SU-DHL-6 (cell line): Measurements from ENCODE around the gene HHEX.

Experiments
- H2AFZ ChIP-seq: fragments of 200-600 bp; sonication (generic); 2 replicates; pipeline ENCODE4 v1.6.1; 2014; ENCODE audit warnings: low read depth, mild to moderate bottlenecking, moderate library complexity, mixed read lengths, antibody characterized with exemption, low read length; ENCODE audit not compliant: severe bottlenecking
- H3F3A ChIP-seq: fragments of 200-600 bp; shearing (Covaris generic); 2 replicates; pipeline ENCODE4 v1.6.0; 2016; ENCODE audit warnings: antibody characterized with exemption, mild to moderate bottlenecking; ENCODE audit not compliant: insufficient read depth
- H3K27ac ChIP-seq: fragments of 200-600 bp; sonication (generic); 2 replicates; pipeline ENCODE4 v1.5.1; 2016; ENCODE audit warnings: low read depth, mild to moderate bottlenecking, low read length, moderate library complexity, mixed read lengths
- H3K27me3 ChIP-seq: fragments of 200-600 bp; sonication (generic), shearing (Covaris generic); 2 replicates; pipeline ENCODE4 v1.6.0; 2014; ENCODE audit warnings: mild to moderate bottlenecking, low read length
- H3K36me3 ChIP-seq: fragments of 200-600 bp; sonication (generic); 2 replicates; pipeline ENCODE4 v1.6.1; 2014; ENCODE audit warnings: mild to moderate bottlenecking, low read length, mixed read lengths
- H3K4me2 ChIP-seq: fragments of 300-600, 200-600 bp; shearing (Covaris generic), sonication (generic); 2 replicates; pipeline ENCODE4 v1.6.0; 2014; ENCODE audit warnings: low read length, low read depth, mild to moderate bottlenecking; ENCODE audit not compliant: poor library complexity, severe bottlenecking
- H3K4me3 ChIP-seq: fragments of 200-600 bp; sonication (generic); 2 replicates; pipeline ENCODE4 v1.5.1; 2014; ENCODE audit warnings: antibody characterized with exemption, low read length, mild to moderate bottlenecking, mixed read lengths; ENCODE audit not compliant: insufficient read depth, poor library complexity, severe bottlenecking
- H3K79me2 ChIP-seq: fragments of 200-600 bp; sonication (generic); 2 replicates; pipeline ENCODE4 v1.6.1; 2014; ENCODE audit warnings: mild to moderate bottlenecking, low read length, moderate library complexity; ENCODE audit not compliant: insufficient read depth
- H3K9ac ChIP-seq: fragments of 200-600 bp; sonication (generic); 2 replicates; pipeline ENCODE4 v1.7.0; 2014; ENCODE audit warnings: mild to moderate bottlenecking, low read length
- H3K9me2 ChIP-seq: fragments of 200-600 bp; sonication (generic); replicated peaks from 2 replicates; pipeline ENCODE4 v1.6.1; 2014; ENCODE audit warnings: low read length; ENCODE audit not compliant: insufficient read depth
- H3K9me3 ChIP-seq: fragments of 200-600 bp; sonication (generic); 2 replicates; pipeline ENCODE4 v1.6.1; 2014; ENCODE audit warnings: low read length, mixed read lengths; ENCODE audit not compliant: insufficient read depth
- H4K20me1 ChIP-seq: fragments of 200-600 bp; sonication (generic); 2 replicates; pipeline ENCODE4 v1.6.1; 2014; ENCODE audit warnings: low read depth, mild to moderate bottlenecking, antibody characterized with exemption, low read length, moderate library complexity, mixed read lengths
- EZH2phosphoT487 ChIP-seq: fragments of 200-600 bp; sonication (generic), shearing (Covaris generic); conservative IDR thresholded peaks from 2 replicates; pipeline ENCODE4 v1.6.1; 2018; ENCODE audit warnings: mild to moderate bottlenecking, antibody characterized with exemption, low read length, moderate library complexity, mixed read lengths
- TF ChIP-seq, protein P1 (sequence below): fragments of 200-600 bp; sonication (generic); IDR thresholded peaks from one replicate; pipeline ENCODE4 v1.5.1; 2017; ENCODE audit warnings: antibody characterized with exemption, mild to moderate bottlenecking, low read length, moderate library complexity; ENCODE audit not compliant: insufficient read depth, poor library complexity, severe bottlenecking

The HHEX gene

GRCh38 chr10:92720831-92721165 lies 31.0 kb downstream of the HHEX start:
- Histone ChIP-seq H3K4me3 (no peak overlapping the region), H4K20me1 (no peaks in the 10 kb centered on the region), H3K27me3 (no peaks in the 10 kb centered on the region), H3K9me3 (no peaks in the 10 kb centered on the region), H3K9me2 (no peaks in the 10 kb centered on the region), H3K36me3 (no peaks in the 10 kb centered on the region), H3K9ac (no peak overlapping the region), H3K79me2 (no peaks in the 10 kb centered on the region), H3K27ac (no peak overlapping the region), H3F3A (no peaks in the 10 kb centered on the region), H2AFZ (no peak overlapping the region), H3K4me2 (no peak overlapping the region)
- TF ChIP-seq EZH2phosphoT487, result no peak
- TF ChIP-seq, protein P1, sequence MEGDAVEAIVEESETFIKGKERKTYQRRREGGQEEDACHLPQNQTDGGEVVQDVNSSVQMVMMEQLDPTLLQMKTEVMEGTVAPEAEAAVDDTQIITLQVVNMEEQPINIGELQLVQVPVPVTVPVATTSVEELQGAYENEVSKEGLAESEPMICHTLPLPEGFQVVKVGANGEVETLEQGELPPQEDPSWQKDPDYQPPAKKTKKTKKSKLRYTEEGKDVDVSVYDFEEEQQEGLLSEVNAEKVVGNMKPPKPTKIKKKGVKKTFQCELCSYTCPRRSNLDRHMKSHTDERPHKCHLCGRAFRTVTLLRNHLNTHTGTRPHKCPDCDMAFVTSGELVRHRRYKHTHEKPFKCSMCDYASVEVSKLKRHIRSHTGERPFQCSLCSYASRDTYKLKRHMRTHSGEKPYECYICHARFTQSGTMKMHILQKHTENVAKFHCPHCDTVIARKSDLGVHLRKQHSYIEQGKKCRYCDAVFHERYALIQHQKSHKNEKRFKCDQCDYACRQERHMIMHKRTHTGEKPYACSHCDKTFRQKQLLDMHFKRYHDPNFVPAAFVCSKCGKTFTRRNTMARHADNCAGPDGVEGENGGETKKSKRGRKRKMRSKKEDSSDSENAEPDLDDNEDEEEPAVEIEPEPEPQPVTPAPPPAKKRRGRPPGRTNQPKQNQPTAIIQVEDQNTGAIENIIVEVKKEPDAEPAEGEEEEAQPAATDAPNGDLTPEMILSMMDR, result no peak

DNA sequence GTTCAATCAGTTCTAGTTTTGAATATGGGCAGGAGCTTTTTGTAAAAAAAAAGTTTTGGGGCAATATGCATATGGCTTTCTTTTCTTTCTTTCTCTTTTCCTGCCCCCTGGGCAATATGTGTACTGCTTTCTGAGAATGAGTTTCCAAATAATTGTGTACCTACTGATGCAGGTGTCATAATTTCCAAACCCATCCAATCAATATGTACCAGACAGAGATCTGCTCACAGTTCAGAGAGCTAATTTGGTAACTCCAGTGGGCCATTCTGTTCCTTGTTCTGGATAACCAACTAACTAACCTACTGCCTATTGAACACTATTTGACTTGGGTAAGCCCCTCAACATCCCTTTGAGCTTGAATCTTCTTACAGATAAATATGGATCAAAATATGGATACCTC lies 32.6 kb downstream of the HHEX start:
- H3K9ac ChIP-seq, result no peak overlapping the region
- H3F3A ChIP-seq, result no peaks in the 10 kb centered on the region
- H3K79me2 ChIP-seq, result no peaks in the 10 kb centered on the region
- H3K27ac ChIP-seq, result no peak overlapping the region
- H3K4me3 ChIP-seq, result no peak overlapping the region
- H3K4me2 ChIP-seq, result no peak overlapping the region
- no peaks in the 10 kb centered on the region for H3K27me3 ChIP-seq
- TF ChIP-seq EZH2phosphoT487, result no peak
- TF ChIP-seq, protein P1, result no peak
- no peaks in the 10 kb centered on the region for H3K9me2 ChIP-seq
- H4K20me1 ChIP-seq, result no peaks in the 10 kb centered on the region
- no peak overlapping the region for H2AFZ ChIP-seq
- H3K36me3 ChIP-seq, result no peaks in the 10 kb centered on the region
- no peaks in the 10 kb centered on the region for H3K9me3 ChIP-seq

- H3F3A ChIP-seq, result no peaks in the 10 kb centered on the region
- H3K9ac ChIP-seq, result no peak overlapping the region
- no peaks in the 10 kb centered on the region for H3K79me2 ChIP-seq
- no peak overlapping the region for H2AFZ ChIP-seq
- no peak for TF ChIP-seq EZH2phosphoT487
- TF ChIP-seq, protein P1, result no peak
- H3K36me3 ChIP-seq, result no peaks in the 10 kb centered on the region
- H3K9me3 ChIP-seq, result no peaks in the 10 kb centered on the region
- H3K4me3 ChIP-seq, result no peak overlapping the region
- no peak overlapping the region for H3K27ac ChIP-seq
- no peaks in the 10 kb centered on the region for H3K9me2 ChIP-seq
- H3K27me3 ChIP-seq, result no peaks in the 10 kb centered on the region
- H4K20me1 ChIP-seq, result no peaks in the 10 kb centered on the region
- no peak overlapping the region for H3K4me2 ChIP-seq
Measured at GRCh38 chr10:92727141-92727540, 37.4 kb downstream of the HHEX start.

GRCh38 chr10:92727550-92727949 lies 37.8 kb downstream of the HHEX start:
- no peaks in the 10 kb centered on the region for H3F3A ChIP-seq
- no peak overlapping the region for H3K9ac ChIP-seq
- no peak overlapping the region for H3K27ac ChIP-seq
- H3K9me3 ChIP-seq, result no peaks in the 10 kb centered on the region
- H3K79me2 ChIP-seq, result no peaks in the 10 kb centered on the region
- TF ChIP-seq, protein P1, result no peak
- no peak for TF ChIP-seq EZH2phosphoT487
- no peak overlapping the region for H3K4me2 ChIP-seq
- H2AFZ ChIP-seq, result no peak overlapping the region
- H3K36me3 ChIP-seq, result no peaks in the 10 kb centered on the region
- no peaks in the 10 kb centered on the region for H3K27me3 ChIP-seq
- no peak overlapping the region for H3K4me3 ChIP-seq
- H4K20me1 ChIP-seq, result no peaks in the 10 kb centered on the region
- H3K9me2 ChIP-seq, result no peaks in the 10 kb centered on the region
